A549 treated with CORT108297 at 1 μM for 4 hours (cell line): ENCODE results near the gene CDC20. TPM values are rescaled to one million over a fixed set of nuclear protein-coding genes. Genes with fewer than 3 reads are reported as not detected.

Source experiments
- total RNA-seq: library from RNA; stranded (reverse); fragments of 200-300 nt; extraction: Qiagen RNA extraction; gene quantifications from 5 replicates; pipeline ENCODE4 v1.2.3, GENCODE V29; 2022

The CDC20 gene
- 187 to 214 TPM (median 200 TPM) in 5 replicates for total RNA-seq

GRCh38 chr1:43358746-43359693 lies at the start of gene CDC20:
Gene CDC20 (plus strand): TSS chr1:43358981. CDS start chr1:43359216, 235 bp downstream.

GRCh38 chr1:43337588-43337987 lies 21.2 kb upstream of the CDC20 start, which contains the start of gene MPL:
Gene MPL (plus strand): TSS chr1:43337818. CDS start chr1:43337849, 31 bp downstream.

GRCh38 chr1:43367904-43368645 lies 9.3 kb downstream of the CDC20 start, which contains the start of gene ELOVL1:
Gene ELOVL1 (minus strand): TSS chr1:43368011. CDS start chr1:43365609, 2,402 bp downstream.

GRCh38 chr1:43389326-43390313 lies 30.8 kb downstream of the CDC20 start, which contains the start of the genes MED8 and SZT2:
Gene MED8 (minus strand): TSS chr1:43389800. CDS start chr1:43389764, 36 bp downstream.
Gene SZT2 (plus strand): TSS chr1:43389899. CDS start chr1:43389969, 70 bp downstream.

Other genes with a start within 250 kb of the CDC20 start
- 176 to 196 TPM (median 188 TPM) in 5 replicates for gene EBNA1BP2, start 186.7 kb upstream of the CDC20 start, total RNA-seq
- gene CFAP57, start 186.7 kb upstream of the CDC20 start, total RNA-seq: 0.36 to 0.62 TPM (median 0.47 TPM) in 5 replicates
- gene TMEM125, start 89.0 kb upstream of the CDC20 start, total RNA-seq: 0.09 TPM in 1 of 5 replicates, not detected in the others
- gene C1orf210, start 73.4 kb upstream of the CDC20 start, total RNA-seq: not detected in 5 replicates
- gene TIE1, start 58.0 kb upstream of the CDC20 start, total RNA-seq: not detected in 5 replicates
- 0.14 TPM in 1 of 5 replicates, not detected in the others for gene MPL, start 21.2 kb upstream of the CDC20 start, total RNA-seq
- 144 to 161 TPM (median 146 TPM) in 5 replicates for gene ELOVL1, start 9.0 kb downstream of the CDC20 start, total RNA-seq
- 36.6 to 38.3 TPM (median 37.3 TPM) in 5 replicates for gene MED8, start 30.8 kb downstream of the CDC20 start, total RNA-seq
- 5.5 to 8.7 TPM (median 8.3 TPM) in 5 replicates for gene SZT2, start 30.9 kb downstream of the CDC20 start, total RNA-seq
- gene HYI, start 95.0 kb downstream of the CDC20 start, total RNA-seq: 13.3 to 18.1 TPM (median 16.7 TPM) in 5 replicates
- gene PTPRF, start 171.9 kb downstream of the CDC20 start, total RNA-seq: 80.8 to 120 TPM (median 98.1 TPM) in 5 replicates